ENCODE measurements around the gene ACOXL.

DNA sequence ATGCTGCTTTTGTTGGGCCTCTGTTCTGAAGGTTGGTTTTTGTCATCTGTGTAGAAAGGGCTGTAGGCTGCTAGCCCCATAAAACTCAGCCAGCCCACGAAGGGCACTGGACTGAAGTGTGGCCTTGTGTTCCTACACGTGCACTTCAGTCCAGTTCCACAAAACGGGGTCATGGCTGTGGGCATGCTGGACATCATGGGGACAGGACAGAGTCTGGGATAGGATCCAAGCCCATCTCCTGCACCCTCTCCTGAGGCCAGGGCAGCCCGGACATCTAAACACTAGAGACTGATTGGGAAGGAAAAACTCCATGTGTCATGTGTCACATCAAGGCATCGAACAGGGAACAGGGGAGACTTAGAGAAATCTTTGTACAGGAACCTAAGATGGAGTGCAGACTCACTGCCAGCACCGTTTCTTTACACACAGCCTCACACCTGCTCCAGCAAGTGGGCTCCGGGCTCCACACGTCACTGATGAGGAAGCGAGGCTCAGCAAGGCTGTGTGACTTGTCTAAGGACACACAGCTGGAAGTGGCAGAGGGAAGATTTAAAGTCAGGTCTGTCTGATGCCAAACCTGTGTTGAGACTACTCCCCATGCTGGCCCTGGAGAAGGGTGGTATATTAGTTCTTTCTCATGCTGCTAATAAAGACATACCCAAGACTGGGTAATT, 313.5 kb downstream of the ACOXL start:
- TF ChIP-seq, protein P1, sequence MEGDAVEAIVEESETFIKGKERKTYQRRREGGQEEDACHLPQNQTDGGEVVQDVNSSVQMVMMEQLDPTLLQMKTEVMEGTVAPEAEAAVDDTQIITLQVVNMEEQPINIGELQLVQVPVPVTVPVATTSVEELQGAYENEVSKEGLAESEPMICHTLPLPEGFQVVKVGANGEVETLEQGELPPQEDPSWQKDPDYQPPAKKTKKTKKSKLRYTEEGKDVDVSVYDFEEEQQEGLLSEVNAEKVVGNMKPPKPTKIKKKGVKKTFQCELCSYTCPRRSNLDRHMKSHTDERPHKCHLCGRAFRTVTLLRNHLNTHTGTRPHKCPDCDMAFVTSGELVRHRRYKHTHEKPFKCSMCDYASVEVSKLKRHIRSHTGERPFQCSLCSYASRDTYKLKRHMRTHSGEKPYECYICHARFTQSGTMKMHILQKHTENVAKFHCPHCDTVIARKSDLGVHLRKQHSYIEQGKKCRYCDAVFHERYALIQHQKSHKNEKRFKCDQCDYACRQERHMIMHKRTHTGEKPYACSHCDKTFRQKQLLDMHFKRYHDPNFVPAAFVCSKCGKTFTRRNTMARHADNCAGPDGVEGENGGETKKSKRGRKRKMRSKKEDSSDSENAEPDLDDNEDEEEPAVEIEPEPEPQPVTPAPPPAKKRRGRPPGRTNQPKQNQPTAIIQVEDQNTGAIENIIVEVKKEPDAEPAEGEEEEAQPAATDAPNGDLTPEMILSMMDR (IDR thresholded peaks at IDR 0.05; ENCODE audit: insufficient read depth, low read length, poor library complexity, severe bottlenecking) = no peak
- no peak for TF ChIP-seq EZH2phosphoT487 (conservative IDR thresholded peaks at IDR 0.05; ENCODE audit: low read length)
